Hypothalamus (tissue), 51 donors: ENCODE results near the gene RANBP1.

Experiments used
- DNase-seq, 51 donors: peaks; one replicate each; lab custom pipeline; 2025; lab: John Stamatoyannopoulos, UW

Gene RANBP1

GRCh38 chr22:20087319-20088262 lies 28.3 kb upstream of the RANBP1 start:
- no peak for DNase-seq

GRCh38 chr22:20088263-20088648 lies 27.6 kb upstream of the RANBP1 start:
- no peak for DNase-seq

- DNase-seq, result no peak
Observed at GRCh38 chr22:20089226-20089976, 26.5 kb upstream of the RANBP1 start.

- DNase-seq, result no peak
Observed at GRCh38 chr22:20089977-20090729, 25.8 kb upstream of the RANBP1 start.

DNA sequence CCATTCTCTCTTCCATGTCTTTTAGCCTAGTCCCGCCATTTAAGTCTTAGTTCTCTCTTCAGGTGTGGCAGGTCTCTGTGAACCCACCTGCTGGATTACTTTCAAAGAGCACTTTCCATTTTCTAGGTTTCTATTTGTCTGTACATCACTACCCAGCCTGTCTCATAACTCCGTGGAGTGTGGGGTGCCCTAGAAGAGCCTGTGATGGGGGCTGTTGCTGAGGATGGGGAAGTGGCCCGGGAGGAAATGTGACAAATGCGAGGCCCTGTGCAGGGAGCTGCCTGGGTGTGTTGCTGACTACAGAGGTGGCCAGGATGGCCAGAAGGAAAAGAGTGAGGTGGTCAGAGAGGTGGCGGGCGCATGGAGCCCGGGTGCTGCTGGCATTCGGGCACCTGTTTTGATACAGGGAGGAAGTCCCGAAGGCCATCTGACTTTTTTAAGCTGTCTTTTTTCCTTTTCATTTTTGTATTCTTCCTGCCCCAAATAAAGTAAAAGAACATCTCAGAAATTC lies 25.1 kb upstream of the RANBP1 start:
- no peak for DNase-seq

DNA sequence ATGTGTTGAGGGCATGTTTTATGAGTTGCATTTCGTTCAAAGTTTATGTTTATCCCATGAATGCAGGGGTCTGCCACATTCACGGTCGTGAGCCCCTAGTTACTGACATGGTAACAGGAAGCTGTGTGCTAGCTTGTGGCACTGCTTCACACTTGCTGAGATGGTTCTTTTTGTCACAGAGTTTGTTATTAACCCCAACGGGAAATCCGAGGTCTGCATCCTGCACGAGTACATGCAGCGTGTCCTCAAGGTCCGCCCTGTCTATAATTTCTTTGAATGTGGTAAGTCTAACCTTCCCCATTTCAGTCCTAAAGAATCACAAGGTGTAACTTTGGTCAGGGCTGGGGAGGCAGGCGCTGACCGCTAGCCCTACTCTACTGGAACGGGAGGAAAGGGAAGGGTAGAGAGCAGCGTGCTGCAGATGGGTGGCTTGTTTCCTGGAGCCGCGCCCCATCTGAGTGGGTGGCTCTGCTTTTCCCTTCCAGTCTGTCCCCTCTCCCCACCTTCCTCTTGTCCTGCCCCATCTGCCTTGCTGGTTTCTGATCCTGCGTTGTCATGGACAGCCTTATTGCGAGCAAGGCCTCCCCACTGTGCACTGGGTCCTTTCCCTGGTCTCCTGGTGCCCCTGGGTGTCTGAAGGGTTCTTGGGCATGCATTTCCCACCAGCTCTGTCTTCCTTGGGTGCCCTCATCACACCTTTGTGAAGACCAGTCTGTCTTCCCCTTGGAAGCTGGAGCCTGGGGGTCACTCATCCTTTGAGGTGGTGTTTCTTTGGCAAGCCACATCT lies 24.0 kb upstream of the RANBP1 start:
- no peak for DNase-seq

DNA sequence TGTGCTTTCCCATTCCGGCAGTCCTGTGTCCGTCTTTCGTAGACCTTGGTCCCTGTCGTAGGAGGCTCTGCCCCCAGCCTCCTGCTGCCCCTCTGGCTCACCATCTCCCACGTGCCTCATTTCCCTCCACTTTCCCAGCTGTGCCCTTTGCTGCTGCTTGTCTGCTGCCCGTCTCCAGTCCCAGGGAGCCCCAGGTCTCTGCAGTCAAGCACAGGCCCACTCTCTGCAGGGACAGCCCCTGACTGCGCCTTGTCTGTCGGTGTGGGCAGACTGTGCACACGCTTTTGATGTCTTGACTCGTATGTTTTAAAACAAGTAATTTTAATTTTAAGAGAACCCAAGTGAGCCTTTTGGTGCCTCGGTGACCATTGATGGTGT lies 23.4 kb upstream of the RANBP1 start:
- DNase-seq, result no peak

DNA sequence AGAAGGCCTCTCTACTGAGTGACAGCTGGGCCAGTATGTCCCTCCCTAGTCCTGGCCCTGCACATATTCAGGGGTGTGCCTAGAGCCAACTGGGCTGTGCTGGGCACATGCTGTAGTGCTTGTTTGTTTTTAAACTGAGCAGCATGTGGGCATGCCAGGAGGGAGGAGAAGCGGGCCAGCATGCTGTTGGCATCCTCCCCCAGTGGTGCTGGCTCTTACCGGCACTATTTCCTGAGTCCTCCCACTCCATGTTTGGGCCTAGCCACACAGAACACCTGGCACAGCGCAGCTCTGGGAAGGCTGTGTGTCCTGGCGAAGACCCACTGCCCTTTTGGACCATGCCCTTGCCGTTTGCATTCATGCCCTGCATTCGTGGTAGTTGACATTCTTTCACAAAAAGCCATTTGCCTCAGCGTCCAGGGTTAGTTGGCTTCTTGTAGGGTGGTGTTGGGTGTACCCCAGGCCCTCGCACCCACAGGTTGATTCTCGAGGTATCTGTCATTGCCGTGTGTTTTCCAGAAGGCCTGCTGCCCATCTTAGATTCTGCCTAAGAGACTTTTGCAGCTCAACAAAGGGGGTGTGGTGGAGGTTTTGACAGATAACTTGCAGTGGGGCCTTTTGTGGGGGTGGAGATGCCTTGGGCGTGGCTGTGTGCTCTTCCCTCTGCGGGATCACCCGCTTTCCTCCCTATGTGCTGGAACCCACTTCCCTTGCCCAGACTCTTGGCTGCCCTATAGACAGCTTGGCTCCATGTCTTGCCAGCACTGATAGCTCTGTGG lies 22.3 kb upstream of the RANBP1 start:
- peak in 13 of 51 donors; percentile 7 to 64 (median 37) for DNase-seq

- no peak for DNase-seq
Observed at GRCh38 chr22:20094197-20094807, 21.6 kb upstream of the RANBP1 start.

GRCh38 chr22:20095521-20095920 lies 20.4 kb upstream of the RANBP1 start:
- DNase-seq, result no peak

GRCh38 chr22:20096574-20097420 lies 19.1 kb upstream of the RANBP1 start:
- no peak for DNase-seq

DNA sequence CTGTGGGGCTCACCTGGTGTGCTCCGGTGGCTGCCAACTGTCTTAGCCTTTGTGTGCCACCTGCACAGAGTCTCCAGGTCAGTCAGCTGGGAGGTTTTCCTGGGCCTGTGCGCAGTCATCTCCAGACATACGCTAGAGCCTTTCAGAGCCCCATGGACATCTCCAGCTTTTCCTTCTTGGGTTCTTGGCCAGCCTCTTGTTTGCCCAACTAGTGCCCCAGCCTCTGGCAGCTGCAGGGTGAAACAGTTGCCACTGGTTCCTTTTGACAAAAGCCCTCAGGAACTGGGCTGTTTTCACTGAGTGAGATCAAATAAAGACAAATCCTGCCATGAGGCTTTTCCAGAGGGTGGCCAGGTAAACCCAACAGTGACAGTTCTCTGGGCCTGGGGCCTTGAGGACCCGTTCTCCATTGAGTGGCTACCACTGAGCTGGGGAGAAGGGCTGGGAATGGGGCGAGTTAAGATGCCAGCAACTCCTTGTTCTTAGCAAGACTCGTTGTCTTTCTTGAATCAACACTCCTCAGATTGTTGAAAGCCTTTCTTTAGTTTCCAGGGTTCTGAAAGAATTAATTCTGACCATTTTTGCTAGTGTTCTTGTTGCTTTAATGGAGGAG lies 16.7 kb upstream of the RANBP1 start:
- no peak for DNase-seq

GRCh38 chr22:20101638-20102037 lies 14.3 kb upstream of the RANBP1 start:
- DNase-seq, result no peak

DNA sequence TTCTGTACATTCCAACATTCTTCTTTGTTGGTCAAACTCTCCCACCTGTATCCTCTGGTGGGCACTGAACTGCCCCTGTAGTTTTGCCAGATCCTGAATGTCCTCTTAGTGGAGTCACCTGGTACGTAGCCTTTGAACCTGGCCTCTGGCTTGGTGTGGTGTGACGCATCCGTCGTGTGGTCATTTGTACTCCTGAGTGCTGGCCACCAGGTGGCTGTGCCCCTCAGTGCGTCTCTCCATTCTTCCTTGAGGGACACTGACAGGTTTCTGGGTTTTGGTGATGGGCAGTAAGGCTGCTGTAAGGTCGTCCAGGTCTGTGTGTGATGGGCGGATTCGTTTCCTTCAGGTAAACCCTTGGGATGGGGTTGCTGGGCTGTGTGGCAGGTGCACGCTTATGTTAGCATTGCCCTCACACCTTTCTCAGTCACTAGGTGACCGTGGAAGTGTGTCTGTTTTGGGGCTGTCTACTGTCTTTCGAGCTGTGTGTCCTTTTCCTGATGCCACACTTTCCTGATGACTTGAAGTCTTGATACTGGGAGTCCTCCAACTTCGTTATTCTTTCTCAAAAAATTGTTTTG lies 13.6 kb upstream of the RANBP1 start:
- no peak for DNase-seq

- DNase-seq, result no peak
Observed at GRCh38 chr22:20105456-20106204, 10.3 kb upstream of the RANBP1 start.

DNA sequence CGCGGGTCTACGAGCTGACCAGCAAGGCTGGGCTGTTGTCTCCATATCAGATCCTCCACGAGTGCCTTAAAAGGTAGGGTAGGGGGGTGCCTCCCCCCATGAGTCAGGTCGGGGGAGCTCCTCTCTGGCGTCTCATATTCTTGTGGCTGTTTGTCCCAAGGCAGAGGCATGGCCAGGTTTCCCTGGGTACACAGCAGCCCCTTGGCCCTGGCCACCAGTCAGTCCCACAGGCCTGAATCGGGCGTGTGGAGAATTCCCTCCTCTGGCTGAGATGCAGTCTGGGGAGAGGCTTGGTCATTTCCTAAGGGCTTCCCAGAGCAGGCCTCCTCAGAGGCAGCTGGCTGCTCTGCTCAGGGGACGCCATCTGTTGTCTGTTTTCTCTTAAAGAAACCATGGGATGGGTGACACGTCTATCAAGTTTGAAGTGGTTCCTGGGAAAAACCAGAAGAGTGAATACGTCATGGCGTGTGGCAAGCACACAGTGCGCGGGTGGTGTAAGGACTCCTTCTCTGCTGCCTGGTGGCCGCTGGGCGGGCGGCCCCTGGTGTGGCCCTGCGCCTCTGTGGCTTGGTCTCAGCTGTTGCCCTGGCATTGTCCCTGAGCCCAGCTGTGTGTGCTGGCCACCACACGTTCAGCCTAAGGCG lies 9.6 kb upstream of the RANBP1 start:
- DNase-seq, result no peak
